Activated CD4-positive, alpha-beta T cell treated with anti-CD3 and anti-CD28 coated beads, Interleukin-2, amount 50 U/mL, for 48 hours (primary cell): ENCODE results near the gene TK1.

Experiments used
- DNase-seq, 2 experiments: peaks; one replicate each; pipeline ENCODE4 v3.0.0-alpha.2; 2020

The TK1 gene

GRCh38 chr17:78132767-78133178 is 54.1 kb downstream of the TK1 start:
- no peak for DNase-seq

- DNase-seq = peak; percentile 74 to 80
Measured at GRCh38 chr17:78132084-78132676, 54.7 kb downstream of the TK1 start.

GRCh38 chr17:78131172-78132083 is 55.4 kb downstream of the TK1 start:
- DNase-seq = peak; percentile 60 to 61

- DNase-seq = peak; percentile 69 to 81
Measured at GRCh38 chr17:78130437-78131101, 56.3 kb downstream of the TK1 start, which contains the start of gene TMC8. Gene TMC8, plus strand, starts transcription at chr17:78130771. Its CDS starts 818 bp downstream, at chr17:78131589.

GRCh38 chr17:78130090-78130436 is 56.8 kb downstream of the TK1 start:
- DNase-seq = peak in 1 of 2 experiments; percentile 35

GRCh38 chr17:78129351-78130089 is 57.3 kb downstream of the TK1 start:
- DNase-seq = peak in 1 of 2 experiments; percentile 59

GRCh38 chr17:78128551-78129350 is 58.1 kb downstream of the TK1 start, which contains the start of gene TMC6:
Gene TMC6, minus strand, starts transcription at chr17:78128755. Its CDS starts 1,923 bp downstream, at chr17:78126832.
- peak; percentile 66 to 72 for DNase-seq

- peak in 1 of 2 experiments; percentile 42 for DNase-seq
Measured at GRCh38 chr17:78127888-78128550, 58.8 kb downstream of the TK1 start.

GRCh38 chr17:78127239-78127887 is 59.5 kb downstream of the TK1 start:
- DNase-seq = peak; percentile 72 to 79

- no peak for DNase-seq
Measured at GRCh38 chr17:78126895-78127238, 60.0 kb downstream of the TK1 start.

- DNase-seq = peak in 1 of 2 experiments; percentile 18
Measured at GRCh38 chr17:78125976-78126894, 60.6 kb downstream of the TK1 start.

- peak in 1 of 2 experiments; percentile 57 for DNase-seq
Measured at GRCh38 chr17:78125138-78125913, 61.5 kb downstream of the TK1 start.

- DNase-seq = no peak
Measured at GRCh38 chr17:78124836-78125137, 62.1 kb downstream of the TK1 start.
